ENCODE data around the gene CHMP4B. TPM values are rescaled to one million over a fixed set of nuclear protein-coding genes. Genes with fewer than 3 reads are reported as not detected.

Gene CHMP4B
- total and polyA plus RNA-seq, 2 donors (not counting 1 experiment from before 2014, with no cell fraction given), result 62.3 to 83.9 TPM

- Histone ChIP-seq H4K20me1 (ENCODE audit: control insufficient read depth, insufficient read depth, low read length, poor library complexity, severe bottlenecking) (no peaks in the 10 kb centered on the region), H3K4me2 (replicated peaks; ENCODE audit: low read depth, low read length, poor library complexity, severe bottlenecking) (no peak overlapping the region)
Measured at GRCh38 chr20:33796907-33797544, 14.1 kb upstream of the CHMP4B start.

GRCh38 chr20:33798444-33798843 is 12.7 kb upstream of the CHMP4B start:
- H3K4me2 ChIP-seq (replicated peaks; ENCODE audit: low read depth, low read length, poor library complexity, severe bottlenecking), result no peak overlapping the region
- no peaks in the 10 kb centered on the region for H3K27me3 ChIP-seq (replicated peaks in 1 of 4; ENCODE audit: control extremely low read depth in 1 of 4, control insufficient read depth in 3 of 4, insufficient read depth in 4 of 4, low read length in 3 of 4)
- no peaks in the 10 kb centered on the region for H3K79me2 ChIP-seq (ENCODE audit: control insufficient read depth, insufficient read depth, low read length)
- no peak overlapping the region for H3K9ac ChIP-seq (ENCODE audit: low read length)
- no peak overlapping the region for H3K27ac ChIP-seq (ENCODE audit: low read length in 2 of 2)
- Mint-ChIP-seq H3K4me1 (no peaks in the 10 kb centered on the region), H3K27me3 (no peaks in the 10 kb centered on the region), H3K4me3 (no peak overlapping the region), H3K9me3 (ENCODE audit: insufficient read depth) (no peaks in the 10 kb centered on the region), H3K27ac (no peak overlapping the region)
- WGBS (ENCODE audit: insufficient coverage), result 94% methylated on average over 4 of the region's 4 CpGs
- intact Hi-C loops (cut with micrococcal nuclease), result no loop called here
- no peaks in the 10 kb centered on the region for H4K20me1 ChIP-seq (ENCODE audit: control insufficient read depth, insufficient read depth, low read length, poor library complexity, severe bottlenecking)
- no peaks in the 10 kb centered on the region for H3K9me3 ChIP-seq (ENCODE audit: control extremely low read depth in 1 of 3, control insufficient read depth in 2 of 3, insufficient read depth in 1 of 3, low read length in 2 of 3)
- H3K4me3 ChIP-seq (ENCODE audit: control extremely low read depth in 1 of 5, extremely low read depth in 1 of 5, insufficient read depth in 1 of 5, low read depth in 2 of 5, low read length in 4 of 5), result no peak overlapping the region
- H3K36me3 ChIP-seq (replicated peaks in 1 of 2; ENCODE audit: control extremely low read depth in 1 of 2, control insufficient read depth in 1 of 2, extremely low read depth in 1 of 2, insufficient read depth in 2 of 2, low read length in 1 of 2), result no peaks in the 10 kb centered on the region
- CTCF ChIA-PET, result no interaction called here
- H3K4me1 ChIP-seq (ENCODE audit: control insufficient read depth in 2 of 2, insufficient read depth in 2 of 2, low read length in 2 of 2), result no peaks in the 10 kb centered on the region
- H2AFZ ChIP-seq (ENCODE audit: insufficient read depth, low read depth, low read length, poor library complexity, severe bottlenecking), result no peak overlapping the region
- DNase-seq, result no peak
- no peak for TF ChIP-seq EZH2 (IDR thresholded peaks at IDR 0.05; ENCODE audit: borderline replicate concordance, insufficient read depth, low read depth, low read length, poor library complexity, severe bottlenecking)
- TF ChIP-seq CTCF (IDR thresholded peaks at IDR 0.05), result no peak
- no peak for ATAC-seq (ENCODE audit: low read depth)
- POLR2A ChIA-PET, result interaction anchor here (1.0 kb wide), 1 partner anchor 20 kb away, joined by 3 read pairs; no protein-coding TSS in a partner anchor

More at GRCh38 chr20:33796907-33797544, 14.1 kb upstream of the CHMP4B start:
- Histone ChIP-seq H3K36me3 (replicated peaks in 1 of 2; ENCODE audit: control extremely low read depth in 1 of 2, control insufficient read depth in 1 of 2, extremely low read depth in 1 of 2, insufficient read depth in 2 of 2, low read length in 1 of 2) (no peaks in the 10 kb centered on the region), H3K9ac (ENCODE audit: low read length) (no peak overlapping the region), H3K79me2 (ENCODE audit: control insufficient read depth, insufficient read depth, low read length) (no peaks in the 10 kb centered on the region), H3K27ac (ENCODE audit: low read length in 2 of 2) (no peak overlapping the region), H3K9me3 (ENCODE audit: control extremely low read depth in 1 of 3, control insufficient read depth in 2 of 3, insufficient read depth in 1 of 3, low read length in 2 of 3) (no peaks in the 10 kb centered on the region), H3K4me1 (ENCODE audit: control insufficient read depth in 2 of 2, insufficient read depth in 2 of 2, low read length in 2 of 2) (peaks cover 0 to 3% of the 10 kb centered on the region in 2 donors), H3K27me3 (replicated peaks in 1 of 4; ENCODE audit: control extremely low read depth in 1 of 4, control insufficient read depth in 3 of 4, insufficient read depth in 4 of 4, low read length in 3 of 4) (no peaks in the 10 kb centered on the region), H3K4me3 (ENCODE audit: control extremely low read depth in 1 of 5, extremely low read depth in 1 of 5, insufficient read depth in 1 of 5, low read depth in 2 of 5, low read length in 4 of 5) (no peak overlapping the region), H2AFZ (ENCODE audit: insufficient read depth, low read depth, low read length, poor library complexity, severe bottlenecking) (no peak overlapping the region)
- peaks cover 6% of the 10 kb centered on the region for H3K4me1 Mint-ChIP-seq
- H3K27me3 Mint-ChIP-seq, result no peaks in the 10 kb centered on the region
- ChIA-PET CTCF (no interaction called here), POLR2A (interaction anchor here (0.6 kb wide), 1 partner anchor 70 kb away, joined by 3 read pairs; no protein-coding TSS in a partner anchor)
- H3K9me3 Mint-ChIP-seq (ENCODE audit: insufficient read depth), result no peaks in the 10 kb centered on the region
- ATAC-seq (ENCODE audit: low read depth) (no peak), DNase-seq (no peak)
- no peak overlapping the region for H3K27ac Mint-ChIP-seq
- no peak for TF ChIP-seq EZH2 (IDR thresholded peaks at IDR 0.05; ENCODE audit: borderline replicate concordance, insufficient read depth, low read depth, low read length, poor library complexity, severe bottlenecking)
- 100% methylated on average over 1 of the region's 5 CpGs for WGBS (ENCODE audit: insufficient coverage)
- intact Hi-C loops (cut with micrococcal nuclease), result no loop called here
- no peak overlapping the region for H3K4me3 Mint-ChIP-seq

Measured in B cell (primary cell).